Left renal cortex interstitium (tissue), 4 donors: ENCODE data around the gene PCDHGB7. TPM values are rescaled to one million over a fixed set of nuclear protein-coding genes. Genes with fewer than 3 reads are reported as not detected.
"Not testable (repeated sequence)": the region's sequence is repeated elsewhere in the genome, so short reads cannot be mapped to it uniquely, and the experiment has no call there.

ENCODE experiments used
- DNase-seq, 4 donors: peaks; one replicate each; pipeline ENCODE4 v3.0.0-alpha.2; 2013; ENCODE audit warnings: low read depth in 4 of 4, low spot score in 2 of 4, missing footprints in 1 of 4
- polyA plus RNA-seq, 4 donors: library from polyadenylated mRNA; unstranded; fragments of 120-200 nt; gene quantifications; one replicate each; pipeline ENCODE4 v1.2.1, GENCODE V29; 2013; ENCODE audit not compliant: insufficient read length in 4 of 4

Gene PCDHGB7
- polyA plus RNA-seq, 4 donors: 14.0 to 17.5 (median 14.3) TPM

DNA sequence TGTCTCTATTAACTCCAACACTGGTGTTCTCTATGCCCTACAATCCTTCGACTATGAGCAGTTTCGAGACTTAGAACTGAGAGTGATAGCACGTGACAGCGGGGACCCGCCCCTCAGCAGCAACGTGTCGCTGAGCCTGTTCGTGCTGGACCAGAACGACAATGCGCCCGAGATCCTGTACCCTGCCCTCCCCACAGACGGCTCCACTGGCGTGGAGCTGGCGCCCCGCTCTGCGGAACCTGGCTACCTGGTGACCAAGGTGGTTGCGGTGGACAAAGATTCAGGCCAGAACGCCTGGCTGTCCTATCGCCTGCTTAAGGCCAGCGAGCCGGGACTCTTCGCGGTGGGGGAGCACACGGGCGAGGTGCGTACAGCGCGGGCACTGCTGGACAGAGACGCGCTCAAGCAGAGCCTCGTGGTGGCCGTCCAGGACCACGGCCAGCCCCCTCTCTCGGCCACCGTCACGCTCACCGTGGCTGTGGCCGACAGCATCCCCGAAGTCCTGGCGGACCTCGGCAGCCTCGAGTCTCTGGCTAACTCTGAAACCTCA lies 5.3 kb downstream of the PCDHGB7 start:
- no peak for DNase-seq

DNA sequence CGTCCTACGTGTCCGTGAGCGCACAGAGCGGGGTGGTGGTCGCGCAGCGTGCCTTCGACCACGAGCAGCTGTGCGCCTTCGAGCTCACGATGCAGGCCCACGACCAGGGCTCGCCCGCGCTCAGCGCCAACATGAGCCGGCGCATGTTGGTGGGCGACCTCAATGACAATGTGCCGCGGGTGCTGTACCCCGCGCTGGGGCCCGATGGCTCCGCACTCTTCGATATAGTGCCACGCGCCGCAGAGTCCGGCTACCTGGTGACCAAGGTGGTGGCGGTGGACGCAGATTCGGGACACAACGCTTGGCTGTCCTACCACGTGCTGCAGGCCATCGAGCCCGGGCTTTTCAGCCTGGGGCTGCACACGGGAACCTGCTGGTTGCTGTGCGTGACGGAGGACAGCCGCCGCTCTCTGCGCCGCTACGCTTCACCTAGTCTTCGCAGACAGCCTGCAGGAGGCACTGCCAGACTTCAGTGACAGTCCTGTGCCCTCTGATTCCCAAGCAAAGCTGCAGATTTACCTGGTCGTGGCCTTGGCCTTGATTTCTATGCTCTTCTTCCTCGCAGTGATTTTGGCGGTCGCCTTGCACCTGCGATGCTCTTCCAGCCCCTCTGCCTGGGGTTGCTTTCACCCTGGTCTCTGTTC lies 10.4 kb downstream of the PCDHGB7 start:
- DNase-seq: no peak

DNA sequence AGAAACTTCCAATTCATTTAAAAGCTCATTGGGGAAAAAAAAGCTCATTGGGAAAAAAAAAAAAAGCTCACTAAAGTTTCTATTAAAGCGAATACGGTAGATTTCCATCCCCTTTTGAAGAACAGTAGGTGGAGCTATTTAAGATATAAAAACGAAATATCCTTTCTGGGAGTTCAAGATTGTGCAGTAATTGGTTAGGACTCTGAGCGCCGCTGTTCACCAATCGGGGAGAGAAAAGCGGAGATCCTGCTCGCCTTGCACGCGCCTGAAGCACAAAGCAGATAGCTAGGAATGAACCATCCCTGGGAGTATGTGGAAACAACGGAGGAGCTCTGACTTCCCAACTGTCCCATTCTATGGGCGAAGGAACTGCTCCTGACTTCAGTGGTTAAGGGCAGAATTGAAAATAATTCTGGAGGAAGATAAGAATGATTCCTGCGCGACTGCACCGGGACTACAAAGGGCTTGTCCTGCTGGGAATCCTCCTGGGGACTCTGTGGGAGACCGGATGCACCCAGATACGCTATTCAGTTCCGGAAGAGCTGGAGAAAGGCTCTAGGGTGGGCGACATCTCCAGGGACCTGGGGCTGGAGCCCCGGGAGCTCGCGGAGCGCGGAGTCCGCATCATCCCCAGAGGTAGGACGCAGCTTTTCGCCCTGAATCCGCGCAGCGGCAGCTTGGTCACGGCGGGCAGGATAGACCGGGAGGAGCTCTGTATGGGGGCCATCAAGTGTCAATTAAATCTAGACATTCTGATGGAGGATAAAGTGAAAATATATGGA lies 13.0 kb downstream of the PCDHGB7 start, which contains the start of gene PCDHGA12:
PCDHGA12 (plus strand) TSS at position 176 of the 782 bp plus-strand sequence; CDS start at position 429, 253 bp downstream.
- no peak for DNase-seq

DNA sequence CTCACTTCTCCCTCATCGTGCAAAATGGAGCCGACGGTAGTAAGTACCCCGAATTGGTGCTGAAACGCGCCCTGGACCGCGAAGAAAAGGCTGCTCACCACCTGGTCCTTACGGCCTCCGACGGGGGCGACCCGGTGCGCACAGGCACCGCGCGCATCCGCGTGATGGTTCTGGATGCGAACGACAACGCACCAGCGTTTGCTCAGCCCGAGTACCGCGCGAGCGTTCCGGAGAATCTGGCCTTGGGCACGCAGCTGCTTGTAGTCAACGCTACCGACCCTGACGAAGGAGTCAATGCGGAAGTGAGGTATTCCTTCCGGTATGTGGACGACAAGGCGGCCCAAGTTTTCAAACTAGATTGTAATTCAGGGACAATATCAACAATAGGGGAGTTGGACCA lies 13.8 kb downstream of the PCDHGB7 start:
- DNase-seq: no peak

DNA sequence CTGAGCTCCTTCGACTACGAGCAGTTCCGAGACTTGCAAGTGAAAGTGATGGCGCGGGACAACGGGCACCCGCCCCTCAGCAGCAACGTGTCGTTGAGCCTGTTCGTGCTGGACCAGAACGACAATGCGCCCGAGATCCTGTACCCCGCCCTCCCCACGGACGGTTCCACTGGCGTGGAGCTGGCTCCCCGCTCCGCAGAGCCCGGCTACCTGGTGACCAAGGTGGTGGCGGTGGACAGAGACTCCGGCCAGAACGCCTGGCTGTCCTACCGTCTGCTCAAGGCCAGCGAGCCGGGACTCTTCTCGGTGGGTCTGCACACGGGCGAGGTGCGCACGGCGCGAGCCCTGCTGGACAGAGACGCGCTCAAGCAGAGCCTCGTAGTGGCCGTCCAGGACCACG lies 14.8 kb downstream of the PCDHGB7 start:
- DNase-seq: not testable (repeated sequence)

DNA sequence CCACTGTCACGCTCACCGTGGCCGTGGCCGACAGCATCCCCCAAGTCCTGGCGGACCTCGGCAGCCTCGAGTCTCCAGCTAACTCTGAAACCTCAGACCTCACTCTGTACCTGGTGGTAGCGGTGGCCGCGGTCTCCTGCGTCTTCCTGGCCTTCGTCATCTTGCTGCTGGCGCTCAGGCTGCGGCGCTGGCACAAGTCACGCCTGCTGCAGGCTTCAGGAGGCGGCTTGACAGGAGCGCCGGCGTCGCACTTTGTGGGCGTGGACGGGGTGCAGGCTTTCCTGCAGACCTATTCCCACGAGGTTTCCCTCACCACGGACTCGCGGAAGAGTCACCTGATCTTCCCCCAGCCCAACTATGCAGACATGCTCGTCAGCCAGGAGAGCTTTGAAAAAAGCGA lies 15.2 kb downstream of the PCDHGB7 start:
- not testable (repeated sequence) for DNase-seq

DNA sequence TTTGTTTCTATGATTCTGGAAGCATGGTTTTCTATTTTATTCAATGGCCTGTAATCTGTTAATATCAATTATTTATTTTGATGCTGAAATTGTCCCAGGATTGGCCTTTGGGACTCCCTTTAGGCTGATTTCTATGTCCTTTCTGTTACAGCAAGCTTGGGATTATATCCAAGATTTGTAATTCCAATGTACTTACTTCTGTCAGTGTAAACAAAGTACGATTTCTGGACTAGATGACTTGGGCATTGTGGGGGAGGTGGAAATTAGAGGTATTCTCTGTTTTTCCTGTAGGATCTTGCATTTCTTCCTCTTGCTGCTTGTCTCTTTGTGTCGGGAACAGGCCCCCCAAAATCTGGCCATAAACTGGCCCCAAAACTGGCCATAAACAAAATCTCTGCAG lies 16.5 kb downstream of the PCDHGB7 start:
- DNase-seq: no peak

DNA sequence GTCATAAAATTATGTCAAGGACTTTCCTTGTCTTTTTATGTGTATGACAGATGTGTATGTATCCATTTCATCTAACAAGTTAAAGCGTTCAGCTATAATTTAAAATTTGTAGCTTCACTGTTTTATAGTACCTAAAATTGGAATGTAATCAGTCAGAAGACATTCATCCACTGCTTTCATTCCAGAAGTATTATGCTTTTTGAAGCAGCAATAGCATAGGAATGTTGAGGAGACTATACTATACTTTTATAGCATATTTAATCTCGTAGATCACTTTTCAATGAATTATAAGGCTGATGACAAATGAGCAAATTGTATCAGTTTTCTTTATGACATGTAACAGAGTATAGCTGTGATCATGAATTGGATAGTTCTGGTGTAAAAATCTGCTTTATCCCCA lies 19.7 kb downstream of the PCDHGB7 start:
- no peak for DNase-seq

DNA sequence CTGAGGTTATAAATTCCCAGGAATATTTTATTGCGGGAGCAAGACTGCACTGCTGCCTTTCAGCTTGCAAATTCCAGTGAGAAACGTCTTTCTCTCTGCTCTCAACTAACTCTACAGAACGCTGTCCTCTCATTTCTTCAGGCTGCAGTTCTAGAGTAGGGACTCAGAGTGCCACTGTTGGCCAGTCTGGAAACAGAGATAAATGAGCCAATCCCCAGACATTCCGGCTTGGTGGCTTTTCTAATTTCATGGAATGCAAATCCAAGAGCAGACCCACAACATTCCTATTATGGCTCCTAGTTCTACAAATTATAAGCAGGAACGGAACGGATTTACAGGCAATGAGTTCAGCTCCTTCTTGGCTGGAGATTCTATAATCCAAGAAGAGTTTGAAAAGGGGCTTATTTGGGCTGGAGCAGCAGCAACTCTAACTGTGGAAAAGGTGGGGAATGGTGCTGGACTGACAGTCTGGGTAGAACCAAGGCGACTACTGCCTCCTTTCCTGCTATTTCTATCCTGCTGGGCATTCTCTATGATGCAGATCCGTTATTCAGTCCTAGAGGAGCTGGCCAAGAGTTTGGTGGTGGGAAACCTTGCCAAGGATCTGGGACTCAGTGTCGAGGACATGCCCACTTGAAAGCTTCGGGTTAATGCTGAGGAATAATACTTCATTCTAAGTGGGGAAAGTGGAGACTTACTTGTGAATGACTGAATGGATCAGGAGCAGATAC lies 22.1 kb downstream of the PCDHGB7 start:
- no peak for DNase-seq

DNA sequence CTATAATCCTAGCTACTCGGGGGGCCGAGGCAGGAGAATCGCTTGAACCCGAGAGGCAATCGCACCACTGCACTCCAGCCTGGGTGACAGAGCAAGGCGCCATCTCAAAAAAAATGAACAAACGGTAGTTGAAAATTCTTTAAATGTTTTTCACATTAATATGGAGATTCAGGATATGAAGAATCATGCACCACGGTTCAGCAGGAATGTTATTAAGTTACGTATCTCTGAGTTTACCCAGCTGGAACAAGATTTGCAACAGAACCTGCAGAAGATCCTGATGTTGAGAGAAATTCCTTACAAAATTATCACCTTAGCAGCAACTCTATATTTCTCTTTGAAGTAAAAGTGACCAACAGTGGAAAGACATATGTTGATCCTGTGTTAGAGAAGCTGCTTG lies 22.9 kb downstream of the PCDHGB7 start:
- no peak for DNase-seq

DNA sequence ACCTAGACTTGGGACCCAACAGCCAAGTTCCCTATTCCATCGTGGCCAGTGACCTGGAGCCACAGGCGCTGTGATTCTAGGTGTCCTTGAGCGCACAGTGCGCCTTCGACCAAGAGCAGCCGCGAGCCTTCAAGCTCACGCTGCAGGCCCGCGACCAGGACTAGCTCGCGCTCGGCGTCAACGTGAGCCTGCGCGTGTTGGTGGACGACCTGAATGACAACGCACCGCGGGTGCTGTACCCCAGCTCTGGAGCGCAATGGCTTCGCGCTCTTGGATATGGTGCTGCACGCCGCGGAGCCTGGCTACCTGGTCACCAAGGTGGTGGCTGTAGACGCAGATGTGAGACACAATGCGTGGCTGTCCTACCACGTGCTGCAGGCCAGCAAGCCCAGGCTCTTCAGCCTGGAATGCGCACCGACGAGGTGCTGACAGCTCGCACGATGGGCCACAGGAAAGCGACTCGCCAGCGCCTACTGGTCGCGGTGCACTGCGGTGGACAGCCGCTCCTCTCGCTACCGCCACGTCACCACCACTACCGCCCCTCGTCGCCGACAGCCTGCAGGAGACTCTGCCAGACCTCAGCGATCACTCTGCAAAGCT lies 24.2 kb downstream of the PCDHGB7 start:
- DNase-seq: no peak

DNA sequence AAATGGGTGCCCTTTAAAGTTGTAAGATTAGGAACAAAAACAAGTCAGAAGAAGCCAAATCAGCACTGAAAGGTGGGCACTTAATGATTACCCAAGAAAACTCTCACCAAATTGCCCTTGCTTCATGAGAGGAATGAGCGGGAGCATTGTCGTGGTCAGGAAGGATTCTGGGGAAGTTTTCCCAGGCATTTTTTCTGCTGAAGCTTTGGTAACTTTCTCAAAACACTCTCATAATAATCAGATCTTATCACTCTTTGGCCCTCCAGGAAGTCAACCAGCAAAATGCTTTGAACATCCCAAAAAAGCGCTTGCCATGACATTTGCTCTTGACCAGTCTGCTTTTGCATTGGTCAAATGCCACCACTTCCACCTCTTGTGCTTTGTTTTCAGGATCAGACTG lies 47.9 kb downstream of the PCDHGB7 start:
- no peak for DNase-seq

Other genes with a start within 250 kb of the PCDHGB7 start
- 1 to 10 TPM; 4.5 to 7.1 (median 5.0) TPM for gene PCDHB7, start 245.0 kb upstream of the PCDHGB7 start, polyA plus RNA-seq
- 1 to 10 TPM; 1.5 to 4.5 (median 2.8) TPM for gene PCDHB8, start 239.9 kb upstream of the PCDHGB7 start, polyA plus RNA-seq
- gene PCDHB16, start 235.3 kb upstream of the PCDHGB7 start, polyA plus RNA-seq: 1 to 10 TPM; 4.4 to 8.8 (median 7.3) TPM
- 1 to 10 TPM; 3.5 to 4.4 (median 4.1) TPM for gene PCDHB9, start 230.5 kb upstream of the PCDHGB7 start, polyA plus RNA-seq
- 1 to 10 TPM; 5.5 to 9.8 (median 6.6) TPM for gene PCDHB10, start 225.3 kb upstream of the PCDHGB7 start, polyA plus RNA-seq
- 1 to 10 TPM; 4.9 to 6.0 (median 5.6) TPM for gene PCDHB11, start 218.1 kb upstream of the PCDHGB7 start, polyA plus RNA-seq
- 1 to 10 TPM; 4.7 to 6.3 (median 5.5) TPM for gene PCDHB12, start 209.0 kb upstream of the PCDHGB7 start, polyA plus RNA-seq
- 1 to 10 TPM; 5.0 to 7.6 (median 5.4) TPM for gene PCDHB13, start 203.8 kb upstream of the PCDHGB7 start, polyA plus RNA-seq
- gene PCDHB14, start 194.3 kb upstream of the PCDHGB7 start, polyA plus RNA-seq: 10 to 100 TPM in 2 of 4 donors, 1 to 10 TPM in 2; 8.8 to 10.2 (median 9.8) TPM
- gene PCDHB15, start 172.3 kb upstream of the PCDHGB7 start, polyA plus RNA-seq: 10 to 100 TPM; 11.1 to 16.0 (median 15.0) TPM
- gene SLC25A2, start 113.6 kb upstream of the PCDHGB7 start, polyA plus RNA-seq: under 1 TPM in 1 of 4 donors, not detected in 3; 0.14 TPM
- gene TAF7, start 96.9 kb upstream of the PCDHGB7 start, polyA plus RNA-seq: 100 to 1,000 TPM; 135 to 190 (median 151) TPM
- 1 to 10 TPM in 3 of 4 donors, under 1 TPM in 1; 0.93 to 1.0 (median 1.0) TPM for gene PCDHGA1, start 87.2 kb upstream of the PCDHGB7 start, polyA plus RNA-seq
- gene PCDHGA2, start 78.9 kb upstream of the PCDHGB7 start, polyA plus RNA-seq: 1 to 10 TPM; 4.8 to 8.4 (median 7.6) TPM
- 1 to 10 TPM; 1.6 to 4.1 (median 3.0) TPM for gene PCDHGA3, start 73.8 kb upstream of the PCDHGB7 start, polyA plus RNA-seq
- gene PCDHGB1, start 67.6 kb upstream of the PCDHGB7 start, polyA plus RNA-seq: 1 to 10 TPM; 1.6 to 2.2 (median 1.8) TPM
- 1 to 10 TPM; 2.1 to 3.0 (median 2.5) TPM for gene PCDHGA4, start 62.7 kb upstream of the PCDHGB7 start, polyA plus RNA-seq
- 1 to 10 TPM; 3.2 to 4.9 (median 3.8) TPM for gene PCDHGB2, start 57.7 kb upstream of the PCDHGB7 start, polyA plus RNA-seq
- gene PCDHGA5, start 53.5 kb upstream of the PCDHGB7 start, polyA plus RNA-seq: 1 to 10 TPM; 2.5 to 3.0 (median 2.8) TPM
- gene PCDHGB3, start 47.4 kb upstream of the PCDHGB7 start, polyA plus RNA-seq: 1 to 10 TPM; 1.9 to 2.9 (median 2.2) TPM
- gene PCDHGA6, start 43.8 kb upstream of the PCDHGB7 start, polyA plus RNA-seq: 1 to 10 TPM; 5.7 to 8.9 (median 7.1) TPM
- gene PCDHGA7, start 34.9 kb upstream of the PCDHGB7 start, polyA plus RNA-seq: 1 to 10 TPM; 2.0 to 2.6 (median 2.3) TPM
- 1 to 10 TPM; 4.4 to 6.1 (median 5.8) TPM for gene PCDHGB4, start 30.0 kb upstream of the PCDHGB7 start, polyA plus RNA-seq
- under 1 TPM; 0.46 to 0.55 (median 0.51) TPM for gene PCDHGA8, start 25.0 kb upstream of the PCDHGB7 start, polyA plus RNA-seq
- gene PCDHGB5, start 19.7 kb upstream of the PCDHGB7 start, polyA plus RNA-seq: 10 to 100 TPM in 2 of 4 donors, 1 to 10 TPM in 2; 8.8 to 10.6 (median 10.0) TPM
- 1 to 10 TPM; 5.0 to 6.4 (median 5.3) TPM for gene PCDHGA9, start 14.9 kb upstream of the PCDHGB7 start, polyA plus RNA-seq
- gene PCDHGB6, start 9.7 kb upstream of the PCDHGB7 start, polyA plus RNA-seq: 1 to 10 TPM; 6.3 to 7.9 (median 7.4) TPM
- 1 to 10 TPM; 3.1 to 3.8 (median 3.6) TPM for gene PCDHGA10, start 4.7 kb upstream of the PCDHGB7 start, polyA plus RNA-seq
- 1 to 10 TPM; 4.6 to 5.6 (median 5.1) TPM for gene PCDHGA11, start 3.4 kb downstream of the PCDHGB7 start, polyA plus RNA-seq
- 1 to 10 TPM; 1.1 to 2.4 (median 1.5) TPM for gene PCDHGA12, start 12.8 kb downstream of the PCDHGB7 start, polyA plus RNA-seq
- gene PCDHGC3, start 58.3 kb downstream of the PCDHGB7 start, polyA plus RNA-seq: 100 to 1,000 TPM in 3 of 4 donors, 10 to 100 TPM in 1; 88.8 to 152 (median 118) TPM
- 1 to 10 TPM; 2.8 to 4.1 (median 3.0) TPM for gene PCDHGC4, start 67.4 kb downstream of the PCDHGB7 start, polyA plus RNA-seq
- 1 to 10 TPM in 1 of 4 donors, under 1 TPM in 3; 0.22 to 1.1 (median 0.55) TPM for gene PCDHGC5, start 71.4 kb downstream of the PCDHGB7 start, polyA plus RNA-seq
- gene DIAPH1, start 201.3 kb downstream of the PCDHGB7 start, polyA plus RNA-seq: 10 to 100 TPM; 63.1 to 75.5 (median 68.4) TPM
- 100 to 1,000 TPM in 2 of 4 donors, 10 to 100 TPM in 2; 82.6 to 125 (median 106) TPM for gene HDAC3, start 219.2 kb downstream of the PCDHGB7 start, polyA plus RNA-seq
- 1 to 10 TPM in 2 of 4 donors, under 1 TPM in 2; 0.55 to 2.0 (median 1.2) TPM for gene RELL2, start 219.3 kb downstream of the PCDHGB7 start, polyA plus RNA-seq
- gene FCHSD1, start 233.7 kb downstream of the PCDHGB7 start, polyA plus RNA-seq: 10 to 100 TPM in 3 of 4 donors, 1 to 10 TPM in 1; 9.5 to 20.2 (median 14.6) TPM